ENCODE results near the gene DHX34. TPM values are rescaled to one million over a fixed set of nuclear protein-coding genes. Genes with fewer than 3 reads are reported as not detected.

Gene DHX34
- total RNA-seq, 1 donor = 12.7 TPM

DNA sequence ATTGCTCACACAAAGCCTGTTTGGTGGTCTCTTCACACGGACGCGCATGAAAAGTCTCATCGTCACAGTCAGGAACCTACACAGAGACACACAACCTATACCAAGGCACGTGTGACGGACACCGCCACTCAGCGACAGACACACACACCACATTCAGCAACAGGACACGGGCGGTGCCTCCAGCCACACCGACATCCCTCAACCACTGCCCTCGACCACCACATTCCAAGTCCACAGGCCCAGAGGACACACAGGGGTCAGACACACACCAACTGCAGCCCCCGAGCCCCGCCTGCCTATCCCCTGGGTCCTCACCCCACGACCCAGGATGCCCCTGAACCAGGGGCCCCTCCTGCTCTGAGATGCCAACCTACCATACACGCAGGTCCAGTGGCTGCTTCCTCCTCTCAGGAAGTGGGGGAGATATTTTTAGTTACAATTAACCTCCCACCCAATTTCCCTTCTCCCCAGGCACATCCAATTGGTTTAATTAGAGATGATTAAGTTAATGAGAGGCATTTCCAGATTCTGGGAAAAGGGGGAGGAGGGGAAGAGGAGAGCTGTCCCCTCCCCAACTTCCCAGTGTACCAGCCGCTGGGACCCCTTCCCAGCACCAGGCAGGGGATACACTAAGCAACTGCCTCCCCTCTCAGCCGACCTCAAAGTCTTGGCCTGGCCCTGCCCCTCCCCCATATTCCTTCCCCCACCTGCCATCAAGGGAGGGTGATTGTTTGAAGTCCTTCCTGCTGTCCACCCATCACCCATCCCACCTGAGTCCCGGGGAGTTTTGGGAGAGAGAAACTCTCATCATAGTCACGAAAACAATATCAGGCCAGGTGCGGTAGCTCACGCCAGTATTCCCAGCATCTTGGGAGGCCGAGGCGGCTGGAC, 49.8 kb downstream of the DHX34 start:
- no peak overlapping the region for H3K4me2 ChIP-seq (ENCODE audit: insufficient read depth, low read length)
- H3K4me3 ChIP-seq (ENCODE audit: insufficient read depth, low read length) = no peak overlapping the region
- H2AFZ ChIP-seq (ENCODE audit: low read length) = no peak overlapping the region
- H3K36me3 ChIP-seq (ENCODE audit: insufficient read depth, low read length) = no peaks in the 10 kb centered on the region
- peaks cover 4% of the 10 kb centered on the region for H3K27me3 ChIP-seq (ENCODE audit: insufficient read depth, low read length)
- DNase-seq (ENCODE audit: insufficient read length, low spot score, missing footprints) = peak; percentile 61
- TF ChIP-seq, protein P1, sequence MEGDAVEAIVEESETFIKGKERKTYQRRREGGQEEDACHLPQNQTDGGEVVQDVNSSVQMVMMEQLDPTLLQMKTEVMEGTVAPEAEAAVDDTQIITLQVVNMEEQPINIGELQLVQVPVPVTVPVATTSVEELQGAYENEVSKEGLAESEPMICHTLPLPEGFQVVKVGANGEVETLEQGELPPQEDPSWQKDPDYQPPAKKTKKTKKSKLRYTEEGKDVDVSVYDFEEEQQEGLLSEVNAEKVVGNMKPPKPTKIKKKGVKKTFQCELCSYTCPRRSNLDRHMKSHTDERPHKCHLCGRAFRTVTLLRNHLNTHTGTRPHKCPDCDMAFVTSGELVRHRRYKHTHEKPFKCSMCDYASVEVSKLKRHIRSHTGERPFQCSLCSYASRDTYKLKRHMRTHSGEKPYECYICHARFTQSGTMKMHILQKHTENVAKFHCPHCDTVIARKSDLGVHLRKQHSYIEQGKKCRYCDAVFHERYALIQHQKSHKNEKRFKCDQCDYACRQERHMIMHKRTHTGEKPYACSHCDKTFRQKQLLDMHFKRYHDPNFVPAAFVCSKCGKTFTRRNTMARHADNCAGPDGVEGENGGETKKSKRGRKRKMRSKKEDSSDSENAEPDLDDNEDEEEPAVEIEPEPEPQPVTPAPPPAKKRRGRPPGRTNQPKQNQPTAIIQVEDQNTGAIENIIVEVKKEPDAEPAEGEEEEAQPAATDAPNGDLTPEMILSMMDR (IDR thresholded peaks at IDR 0.05; ENCODE audit: extremely low read depth, low read depth, low read length) = no peak
- no peaks in the 10 kb centered on the region for H3K79me2 ChIP-seq (ENCODE audit: insufficient read depth, low read length)
- no peaks in the 10 kb centered on the region for H4K20me1 ChIP-seq (ENCODE audit: insufficient read depth, low read length)
- H3K4me1 ChIP-seq (ENCODE audit: insufficient read depth, low read length) = no peaks in the 10 kb centered on the region
- no peaks in the 10 kb centered on the region for H3K9me3 ChIP-seq (ENCODE audit: low read depth, low read length)
- H3K27ac ChIP-seq (ENCODE audit: low read depth, low read length) = no peak overlapping the region

DNA sequence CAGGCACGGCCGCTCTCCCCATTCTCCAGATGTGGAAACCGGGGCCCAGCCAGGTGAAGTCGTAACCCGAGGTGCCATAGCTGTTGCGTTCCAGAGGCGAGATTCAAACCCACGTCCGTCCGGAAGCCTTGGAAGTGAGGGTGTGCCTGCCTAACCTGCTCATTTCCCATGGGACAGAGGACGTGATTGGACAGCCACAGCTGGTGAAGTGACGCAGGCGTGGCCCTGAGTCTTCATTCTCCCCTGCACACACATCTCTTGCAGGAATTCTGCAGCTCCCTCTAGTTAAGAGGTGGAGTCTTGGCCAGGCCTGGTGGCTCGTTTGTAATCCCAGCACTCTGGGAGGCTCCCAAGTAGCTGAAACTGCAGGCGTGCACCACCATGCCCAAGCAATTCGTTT, 53.4 kb downstream of the DHX34 start:
- Histone ChIP-seq H3K9me3 (ENCODE audit: low read depth, low read length) (no peaks in the 10 kb centered on the region), H3K79me2 (ENCODE audit: insufficient read depth, low read length) (no peaks in the 10 kb centered on the region), H2AFZ (ENCODE audit: low read length) (no peak overlapping the region), H4K20me1 (ENCODE audit: insufficient read depth, low read length) (no peaks in the 10 kb centered on the region), H3K27ac (ENCODE audit: low read depth, low read length) (no peak overlapping the region), H3K4me2 (ENCODE audit: insufficient read depth, low read length) (no peak overlapping the region), H3K36me3 (ENCODE audit: insufficient read depth, low read length) (no peaks in the 10 kb centered on the region), H3K4me1 (ENCODE audit: insufficient read depth, low read length) (no peaks in the 10 kb centered on the region), H3K27me3 (ENCODE audit: insufficient read depth, low read length) (peaks cover 3% of the 10 kb centered on the region), H3K4me3 (ENCODE audit: insufficient read depth, low read length) (no peak overlapping the region)
- TF ChIP-seq, protein P1 (IDR thresholded peaks at IDR 0.05; ENCODE audit: extremely low read depth, low read depth, low read length) = no peak
- peak; percentile 62 for DNase-seq (ENCODE audit: insufficient read length, low spot score, missing footprints)

DNA sequence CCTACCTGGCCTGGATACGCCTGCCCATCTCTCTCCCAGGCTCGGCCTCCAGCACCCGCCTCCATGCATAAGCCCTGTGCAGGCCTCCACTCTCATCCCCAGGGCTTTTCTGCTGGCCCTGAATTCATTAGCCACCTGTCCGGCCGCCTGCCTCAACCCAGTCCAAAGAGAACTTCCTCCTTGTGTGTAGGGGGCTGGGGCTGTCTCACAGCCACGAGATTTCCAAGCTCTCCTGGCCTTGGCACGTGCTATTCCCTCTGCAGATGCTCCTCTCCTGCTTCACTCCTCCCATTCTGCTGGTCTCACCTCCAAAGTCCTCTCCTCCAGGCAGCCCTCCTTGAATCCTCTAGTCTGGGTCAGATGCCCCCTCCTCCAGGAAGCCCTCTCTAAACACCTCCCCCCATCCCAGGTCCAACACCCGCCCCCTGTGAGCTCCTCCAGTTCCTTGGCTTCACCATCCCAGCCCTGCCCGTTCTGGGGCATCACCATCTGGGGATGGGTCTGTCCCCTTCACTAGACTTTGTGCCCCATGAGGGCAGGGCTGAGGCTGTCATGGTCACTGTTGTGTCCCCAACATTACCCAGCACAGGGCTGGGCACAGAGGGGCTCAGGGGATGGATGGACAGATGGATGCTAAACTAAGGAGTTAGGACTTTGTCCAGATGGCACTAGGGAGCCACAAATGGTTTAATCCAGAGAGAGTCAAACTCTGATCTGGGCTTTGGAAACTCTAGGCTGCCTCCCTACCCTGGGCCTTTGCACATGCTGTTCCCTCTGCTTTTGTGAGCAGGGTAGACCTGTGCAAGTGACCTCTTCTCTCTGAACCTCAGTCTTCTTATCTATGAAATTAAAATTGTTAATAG, 55.5 kb downstream of the DHX34 start:
- Histone ChIP-seq H3K36me3 (ENCODE audit: insufficient read depth, low read length) (no peaks in the 10 kb centered on the region), H3K4me3 (ENCODE audit: insufficient read depth, low read length) (no peak overlapping the region), H3K9me3 (ENCODE audit: low read depth, low read length) (no peaks in the 10 kb centered on the region), H3K4me2 (ENCODE audit: insufficient read depth, low read length) (no peak overlapping the region), H4K20me1 (ENCODE audit: insufficient read depth, low read length) (no peaks in the 10 kb centered on the region), H2AFZ (ENCODE audit: low read length) (no peak overlapping the region), H3K79me2 (ENCODE audit: insufficient read depth, low read length) (no peaks in the 10 kb centered on the region), H3K27me3 (ENCODE audit: insufficient read depth, low read length) (peaks cover 6% of the 10 kb centered on the region), H3K4me1 (ENCODE audit: insufficient read depth, low read length) (no peaks in the 10 kb centered on the region), H3K27ac (ENCODE audit: low read depth, low read length) (no peak overlapping the region)
- DNase-seq (ENCODE audit: insufficient read length, low spot score, missing footprints) = peak; percentile 84
- TF ChIP-seq, protein P1 (IDR thresholded peaks at IDR 0.05; ENCODE audit: extremely low read depth, low read depth, low read length) = no peak

DNA sequence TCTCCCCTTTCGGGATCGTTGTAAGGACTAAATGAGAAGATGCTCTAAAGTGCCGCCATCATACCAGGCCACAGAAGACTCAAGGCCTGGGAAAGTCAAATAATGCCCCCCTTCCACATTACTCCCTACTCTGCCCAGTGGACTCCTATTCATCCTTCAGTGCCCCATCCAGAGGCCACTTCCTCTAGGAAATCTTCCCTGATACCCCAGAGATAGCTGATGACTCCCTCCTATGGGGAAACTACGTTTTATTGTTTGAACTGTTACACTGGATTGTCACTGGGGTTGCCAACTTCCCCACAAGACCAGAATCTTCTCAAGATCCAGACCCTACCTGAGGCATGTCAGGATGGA, 56.1 kb downstream of the DHX34 start:
- no peaks in the 10 kb centered on the region for H3K36me3 ChIP-seq (ENCODE audit: insufficient read depth, low read length)
- no peak overlapping the region for H2AFZ ChIP-seq (ENCODE audit: low read length)
- peaks cover 6% of the 10 kb centered on the region for H3K27me3 ChIP-seq (ENCODE audit: insufficient read depth, low read length)
- no peak overlapping the region for H3K27ac ChIP-seq (ENCODE audit: low read depth, low read length)
- H4K20me1 ChIP-seq (ENCODE audit: insufficient read depth, low read length) = no peaks in the 10 kb centered on the region
- peak; percentile 25 for DNase-seq (ENCODE audit: insufficient read length, low spot score, missing footprints)
- H3K4me2 ChIP-seq (ENCODE audit: insufficient read depth, low read length) = no peak overlapping the region
- no peaks in the 10 kb centered on the region for H3K9me3 ChIP-seq (ENCODE audit: low read depth, low read length)
- H3K4me3 ChIP-seq (ENCODE audit: insufficient read depth, low read length) = no peak overlapping the region
- H3K79me2 ChIP-seq (ENCODE audit: insufficient read depth, low read length) = no peaks in the 10 kb centered on the region
- no peaks in the 10 kb centered on the region for H3K4me1 ChIP-seq (ENCODE audit: insufficient read depth, low read length)
- TF ChIP-seq, protein P1 (IDR thresholded peaks at IDR 0.05; ENCODE audit: extremely low read depth, low read depth, low read length) = no peak
